Neural progenitor cell (in vitro differentiated cells): ENCODE results near the gene C5AR1. TPM values are rescaled to one million over a fixed set of nuclear protein-coding genes. Genes with fewer than 3 reads are reported as not detected.
"Not testable (repeated sequence)": the region's sequence is repeated elsewhere in the genome, so short reads cannot be mapped to it uniquely, and the experiment has no call there.

Experiments used
- DNase-seq: peaks from one replicate; pipeline ENCODE4 v3.0.0-alpha.2; 2016; ENCODE audit warnings: low spot score
- H2AFZ ChIP-seq: fragments of 200-600 bp; sonication (generic); replicated peaks from 2 replicates; pipeline ENCODE4 v1.6.1; 2016; ENCODE audit warnings: antibody characterized with exemption
- H3F3A ChIP-seq: fragments of 200-600 bp; sonication (generic); 2 replicates; pipeline ENCODE4 v1.6.1; 2016; ENCODE audit warnings: antibody characterized with exemption, low read depth
- H3K27ac ChIP-seq: fragments of 200-600 bp; sonication (generic); 2 replicates; pipeline ENCODE4 v1.5.1; 2016; ENCODE audit warnings: mild to moderate bottlenecking
- H3K27me3 ChIP-seq: fragments of 200-600 bp; sonication (generic); 2 replicates; pipeline ENCODE4 v1.6.1; 2016; ENCODE audit warnings: mild to moderate bottlenecking, moderate library complexity
- H3K36me3 ChIP-seq: fragments of 200-600 bp; sonication (generic); 2 replicates; pipeline ENCODE4 v1.5.1; 2016
- H3K4me1 ChIP-seq: fragments of 200-600 bp; sonication (generic); 2 replicates; pipeline ENCODE4 v1.6.1; 2016; ENCODE audit warnings: mixed run types
- H3K4me2 ChIP-seq: fragments of 200-600 bp; sonication (generic); 2 replicates; pipeline ENCODE4 v1.6.1; 2016
- H3K4me3 ChIP-seq: fragments of 200-600 bp; sonication (generic); 2 replicates; pipeline ENCODE4 v1.5.1; 2016
- H3K79me2 ChIP-seq: fragments of 200-600 bp; sonication (generic); 2 replicates; pipeline ENCODE4 v1.6.1; 2016; ENCODE audit warnings: low read depth
- H3K9ac ChIP-seq: fragments of 200-600 bp; sonication (generic); 2 replicates; pipeline ENCODE4 v1.6.1; 2016
- H3K9me3 ChIP-seq: fragments of 200-600 bp; sonication (generic); 2 replicates; pipeline ENCODE4 v1.5.1; 2016; ENCODE audit warnings: low read depth
- H4K20me1 ChIP-seq: fragments of 200-600 bp; sonication (generic); 2 replicates; pipeline ENCODE4 v1.6.1; 2016; ENCODE audit warnings: low read depth
- H3K27ac Mint-ChIP-seq: 3 replicates; pipeline ENCODE4 v1.8.0; 2021; ENCODE audit warnings: mixed read lengths
- H3K27me3 Mint-ChIP-seq: 2 replicates; pipeline ENCODE4 v1.8.0; 2022; ENCODE audit warnings: low read depth, mild to moderate bottlenecking, inconsistent platforms, moderate library complexity, mixed read lengths; ENCODE audit not compliant: insufficient read depth
- H3K36me3 Mint-ChIP-seq: 3 replicates; pipeline ENCODE4 v1.8.0; 2021; ENCODE audit warnings: mixed read lengths
- H3K4me1 Mint-ChIP-seq: 3 replicates; pipeline ENCODE4 v1.8.0; 2021; ENCODE audit warnings: mixed read lengths
- H3K4me3 Mint-ChIP-seq: 3 replicates; pipeline ENCODE4 v1.8.0; 2021; ENCODE audit warnings: mild to moderate bottlenecking, moderate library complexity, mixed read lengths
- H3K9me3 Mint-ChIP-seq: 3 replicates; pipeline ENCODE4 v1.8.0; 2020; ENCODE audit warnings: mixed read lengths
- EZH2 ChIP-seq: fragments of 200-600 bp; sonication (generic); IDR thresholded peaks from 2 replicates; pipeline ENCODE4 v1.6.1; 2017; ENCODE audit warnings: antibody characterized with exemption, mild to moderate bottlenecking, moderate library complexity
- EZH2phosphoT487 ChIP-seq: fragments of 200-600 bp; sonication (generic); IDR thresholded peaks from 2 replicates; pipeline ENCODE4 v1.6.1; 2017; ENCODE audit warnings: antibody characterized with exemption
- total RNA-seq: library from RNA; depleted of rRNA; stranded (reverse); fragments of >200 nt; gene quantifications from 2 replicates; pipeline ENCODE4 v1.2.3, GENCODE V29; 2015; ENCODE audit warnings: low replicate concordance
- TF ChIP-seq, protein P1 (sequence below): fragments of 200-600 bp; sonication (generic); IDR thresholded peaks from 2 replicates; pipeline ENCODE4 v1.5.1; 2017; ENCODE audit warnings: antibody characterized with exemption, mild to moderate bottlenecking

C5AR1 gene
- total RNA-seq, 1 donor from 2014 or later, result 0.06 TPM

DNA sequence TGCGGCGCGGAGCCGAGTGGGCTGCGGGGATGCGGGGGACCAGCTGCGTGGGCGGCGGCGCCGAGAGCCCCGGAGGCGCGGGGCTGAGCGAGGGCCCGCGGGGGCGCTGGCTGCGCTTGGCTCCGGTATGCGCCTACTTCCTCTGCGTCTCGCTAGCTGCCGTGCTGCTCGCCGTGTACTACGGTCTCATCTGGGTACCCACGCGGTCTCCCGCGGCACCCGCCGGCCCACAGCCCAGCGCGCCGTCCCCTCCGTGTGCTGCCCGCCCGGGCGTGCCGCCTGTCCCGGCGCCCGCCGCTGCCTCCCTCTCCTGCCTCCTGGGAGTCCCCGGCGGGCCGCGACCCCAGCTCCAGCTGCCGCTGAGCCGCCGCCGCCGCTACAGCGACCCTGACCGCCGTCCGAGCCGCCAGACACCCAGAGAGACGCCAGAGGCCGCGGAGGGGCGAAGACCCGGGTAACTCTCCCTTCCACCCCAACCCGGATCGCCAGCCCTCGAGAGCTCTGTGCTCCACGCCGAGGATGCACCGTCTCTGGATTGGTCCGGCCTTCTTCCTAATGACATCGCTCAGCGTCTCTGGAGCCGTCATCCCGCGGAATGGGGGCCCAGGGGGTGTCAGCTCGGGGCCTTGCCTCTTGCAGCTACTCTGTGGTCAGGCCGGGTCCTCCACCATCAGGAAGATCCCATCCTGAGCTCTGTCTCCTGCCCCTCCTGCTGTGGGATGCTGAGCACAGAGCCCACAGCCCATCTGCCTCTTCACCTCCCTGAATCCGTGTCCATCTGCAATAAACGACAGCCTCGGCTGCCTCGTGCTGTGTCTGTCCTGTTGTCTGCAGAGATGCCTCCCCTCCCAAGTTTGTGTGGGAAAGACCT, 34.5 kb upstream of the C5AR1 start:
- peaks cover 17% of the 10 kb centered on the region for H3K4me1 ChIP-seq
- H3K9me3 Mint-ChIP-seq, result peaks cover 4% of the 10 kb centered on the region
- no peaks in the 10 kb centered on the region for H3K9me3 ChIP-seq
- H3K4me3 Mint-ChIP-seq, result peak overlapping the region; percentile 89
- H3K4me2 ChIP-seq, result peak overlapping the region; percentile 95
- H2AFZ ChIP-seq, result no peak overlapping the region
- H3K36me3 Mint-ChIP-seq, result peaks cover 12% of the 10 kb centered on the region
- peaks cover 10% of the 10 kb centered on the region for H3K27me3 ChIP-seq
- no peak overlapping the region for H3K9ac ChIP-seq
- H3K27ac ChIP-seq, result no peak overlapping the region
- no peaks in the 10 kb centered on the region for H3K79me2 ChIP-seq
- peak overlapping the region; percentile 66 for H3K27ac Mint-ChIP-seq
- H3K36me3 ChIP-seq, result no peaks in the 10 kb centered on the region
- TF ChIP-seq EZH2 (no peak), EZH2phosphoT487 (no peak)
- TF ChIP-seq, protein P1, sequence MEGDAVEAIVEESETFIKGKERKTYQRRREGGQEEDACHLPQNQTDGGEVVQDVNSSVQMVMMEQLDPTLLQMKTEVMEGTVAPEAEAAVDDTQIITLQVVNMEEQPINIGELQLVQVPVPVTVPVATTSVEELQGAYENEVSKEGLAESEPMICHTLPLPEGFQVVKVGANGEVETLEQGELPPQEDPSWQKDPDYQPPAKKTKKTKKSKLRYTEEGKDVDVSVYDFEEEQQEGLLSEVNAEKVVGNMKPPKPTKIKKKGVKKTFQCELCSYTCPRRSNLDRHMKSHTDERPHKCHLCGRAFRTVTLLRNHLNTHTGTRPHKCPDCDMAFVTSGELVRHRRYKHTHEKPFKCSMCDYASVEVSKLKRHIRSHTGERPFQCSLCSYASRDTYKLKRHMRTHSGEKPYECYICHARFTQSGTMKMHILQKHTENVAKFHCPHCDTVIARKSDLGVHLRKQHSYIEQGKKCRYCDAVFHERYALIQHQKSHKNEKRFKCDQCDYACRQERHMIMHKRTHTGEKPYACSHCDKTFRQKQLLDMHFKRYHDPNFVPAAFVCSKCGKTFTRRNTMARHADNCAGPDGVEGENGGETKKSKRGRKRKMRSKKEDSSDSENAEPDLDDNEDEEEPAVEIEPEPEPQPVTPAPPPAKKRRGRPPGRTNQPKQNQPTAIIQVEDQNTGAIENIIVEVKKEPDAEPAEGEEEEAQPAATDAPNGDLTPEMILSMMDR, result no peak
- H3K4me3 ChIP-seq, result peak overlapping the region; percentile 66
- H3K4me1 Mint-ChIP-seq, result peaks cover 23% of the 10 kb centered on the region
- H4K20me1 ChIP-seq, result peaks cover 33% of the 10 kb centered on the region
- peak; percentile 72 for DNase-seq
- H3K27me3 Mint-ChIP-seq, result peaks cover 4% of the 10 kb centered on the region
- peaks cover 43% of the 10 kb centered on the region for H3F3A ChIP-seq

- Mint-ChIP-seq H3K36me3 (peaks cover 12% of the 10 kb centered on the region), H3K4me1 (peaks cover 23% of the 10 kb centered on the region), H3K27ac (no peak overlapping the region), H3K27me3 (peaks cover 4% of the 10 kb centered on the region), H3K4me3 (peak overlapping the region; percentile 89), H3K9me3 (peaks cover 4% of the 10 kb centered on the region)
- Histone ChIP-seq H3K9ac (no peak overlapping the region), H2AFZ (no peak overlapping the region), H4K20me1 (peaks cover 33% of the 10 kb centered on the region), H3K36me3 (no peaks in the 10 kb centered on the region), H3K27me3 (peaks cover 10% of the 10 kb centered on the region), H3K27ac (no peak overlapping the region), H3K79me2 (no peaks in the 10 kb centered on the region), H3K4me2 (peak overlapping the region; percentile 95), H3K9me3 (no peaks in the 10 kb centered on the region), H3K4me1 (peaks cover 17% of the 10 kb centered on the region), H3K4me3 (peak overlapping the region; percentile 66), H3F3A (peaks cover 41% of the 10 kb centered on the region)
- TF ChIP-seq EZH2 (no peak), EZH2phosphoT487 (no peak)
- TF ChIP-seq, protein P1, result no peak
- no peak for DNase-seq
These were observed 33.7 kb upstream of the C5AR1 start for GRCh38 chr19:47275791-47276461.

DNA sequence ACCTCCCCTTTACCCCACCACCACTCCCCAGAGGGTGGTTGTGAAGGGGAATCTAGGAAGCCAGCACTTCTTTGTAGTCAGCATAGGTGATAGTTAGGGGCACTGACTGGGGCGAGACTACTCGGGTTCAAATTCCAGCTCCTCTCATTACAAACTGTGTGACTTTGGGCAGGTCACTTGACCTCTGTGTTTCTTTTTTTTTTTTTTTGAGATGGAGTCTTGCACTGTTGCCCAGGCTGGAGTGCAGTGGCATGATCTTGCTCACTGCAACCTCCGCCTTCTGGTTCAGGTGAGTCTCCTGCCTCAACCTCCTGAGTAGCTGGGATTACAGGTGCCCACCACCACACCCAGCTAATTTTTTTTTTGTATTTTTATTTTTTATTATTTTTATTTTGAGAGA, 33.1 kb upstream of the C5AR1 start:
- not testable (repeated sequence) for H3K9ac ChIP-seq, DNase-seq, H3K27ac Mint-ChIP-seq, H3K4me2 ChIP-seq, H3K4me3 ChIP-seq, H3K36me3 ChIP-seq, H3K9me3 Mint-ChIP-seq, H3K27ac ChIP-seq, H3K9me3 ChIP-seq, H3K27me3 ChIP-seq, H3K27me3 Mint-ChIP-seq, H3K36me3 Mint-ChIP-seq, H2AFZ ChIP-seq, H3K79me2 ChIP-seq
- Mint-ChIP-seq H3K4me1 (peaks cover 20% of the 10 kb centered on the region), H3K4me3 (peak overlapping the region; percentile 33)
- H3F3A ChIP-seq, result peaks cover 36% of the 10 kb centered on the region
- H4K20me1 ChIP-seq, result peaks cover 33% of the 10 kb centered on the region
- peaks cover 17% of the 10 kb centered on the region for H3K4me1 ChIP-seq
